Spleen (tissue), 11 donors: ENCODE data around the gene NSMCE4A. TPM values are rescaled to one million over a fixed set of nuclear protein-coding genes. Genes with fewer than 3 reads are reported as not detected.
"Not testable (repeated sequence)": the region's sequence is repeated elsewhere in the genome, so short reads cannot be mapped to it uniquely, and the experiment has no call there.

Source experiments
- DNase-seq: peaks from one replicate; pipeline ENCODE4 v3.0.0-alpha.2; 2020
- H3K27ac ChIP-seq, 8 donors: fragments of 200-600 bp; sonication (generic) in 7 of 8; 1 replicate in 4 of 8; 2 replicates in 4 of 8; pipeline versions ENCODE4 v1.5.0 to v1.8.0; 2016 to 2021; ENCODE audit warnings: inconsistent platforms in 4 of 8, mild to moderate bottlenecking in 4 of 8, moderate library complexity in 1 of 8
- H3K27me3 ChIP-seq, 7 donors: fragments of 200-600 bp; sonication (generic) in 6 of 7; replicated peaks in 1 of 7; 1 replicate in 4 of 7; 2 replicates in 3 of 7; pipeline versions ENCODE4 v1.5.0 to v1.8.0; 2016 to 2021; ENCODE audit warnings: inconsistent platforms in 3 of 7, mild to moderate bottlenecking in 1 of 7
- H3K36me3 ChIP-seq, 6 donors: fragments of 200-600 bp; sonication (generic) in 5 of 6; 1 replicate in 4 of 6; 2 replicates in 2 of 6; pipeline versions ENCODE4 v1.5.0 to v1.8.0; 2016 to 2021; ENCODE audit warnings: inconsistent platforms in 2 of 6
- H3K4me1 ChIP-seq, 6 donors: fragments of 200-600 bp; sonication (generic) in 5 of 6; 1 replicate in 3 of 6; 2 replicates in 3 of 6; pipeline versions ENCODE4 v1.5.0 to v1.8.0; 2016 to 2021; ENCODE audit warnings: inconsistent platforms in 3 of 6
- H3K4me3 ChIP-seq, 8 donors: fragments of 200-600 bp; sonication (generic) in 7 of 8; 1 replicate in 4 of 8; 2 replicates in 4 of 8; pipeline versions ENCODE4 v1.5.0 to v1.8.0; 2016 to 2021; ENCODE audit warnings: inconsistent platforms in 4 of 8, mild to moderate bottlenecking in 4 of 8, moderate library complexity in 2 of 8
- H3K9me3 ChIP-seq, 8 donors: fragments of 200-600 bp; sonication (generic) in 7 of 8; 1 replicate in 4 of 8; 2 replicates in 4 of 8; pipeline versions ENCODE4 v1.5.0 to v1.8.0; 2016 to 2021; ENCODE audit warnings: inconsistent platforms in 4 of 8
- CTCF ChIP-seq, 11 experiments: fragments of 200-600 bp in 7 of 11; fragments of 450-650 bp in 4 of 11; sonication (generic) in 4 of 11; IDR thresholded peaks in 8 of 11; conservative IDR thresholded peaks in 3 of 11; 1 replicate in 7 of 11; 2 replicates in 4 of 11; pipeline versions ENCODE4 v1.4.0 to v1.8.0; 2016 to 2021; ENCODE audit warnings: antibody characterized with exemption in 11 of 11, inconsistent platforms in 4 of 11, mild to moderate bottlenecking in 1 of 11
- POLR2A ChIP-seq, 3 donors: fragments of 450-650 bp; IDR thresholded peaks; one replicate each; pipeline ENCODE4 v1.5.1; 2017; ENCODE audit warnings: antibody characterized with exemption in 3 of 3, mild to moderate bottlenecking in 1 of 3
- POLR2AphosphoS5 ChIP-seq, 3 donors: sonication (generic); formaldehyde crosslinking; IDR thresholded peaks; one replicate each; pipeline ENCODE4 v1.5.1; 2017; ENCODE audit warnings: antibody characterized with exemption in 3 of 3
- WGBS, 5 donors: extraction: QIAGEN DNeasy Blood & Tissue Kit in 3 of 5; methylation state at CpG; one replicate each; pipeline versions ENCODE4 v1.1.5 to v1.1.7; 2013 to 2018; 5-methylcytosine and 5-hydroxymethylcytosine counted together
- intact Hi-C: fragments of 100-400 bp; cut with DNase I; formaldehyde crosslinking; loops from one replicate; pipeline ENCODE4 v1.15.0; 2023; ENCODE audit warnings: low total_unique reads
- polyA plus RNA-seq, 3 donors: library from polyadenylated mRNA; stranded (reverse); fragments of 200-250 nt; gene quantifications; one replicate each; pipeline ENCODE4 v1.2.1, GENCODE V29; 2013
- total RNA-seq, 7 donors: library from RNA; depleted of rRNA in 3 of 7; stranded (reverse); fragments of >200 nt in 3 of 7; fragmentation: NEBNext Ultra II Directional in 4 of 7; extraction: Animal tissue kit (Norgen Biotek cat#: 25700) in 4 of 7; gene quantifications; one replicate each; pipeline versions ENCODE4 v1.1.0 to v1.2.1, GENCODE V29; 2016 to 2021
- donor health status: healthy with polysubstance abuse.
- donor health status: DM: no; HTN: no; CAD: no; lungs with moderate emphysema.
- donor health status: DM: no; HTN: no; CAD: no.
- donor health status: Bipolar disorder and iron deficiency.
- donor health status: healthy.
- donor health status: DM: no; HTN: no; CAD: no.
- donor health status: DM: yes; HTN: yes; CAD: no.

Gene NSMCE4A
- total and polyA plus RNA-seq, 10 donors: 49.5 to 121 (median 70.9) TPM

GRCh38 chr10:122018491-122018890, 43.5 kb upstream of the NSMCE4A start:
- TF ChIP-seq POLR2AphosphoS5 (IDR thresholded peaks at IDR 0.05): no peak
- no peak for TF ChIP-seq CTCF (IDR thresholded peaks at IDR 0.05 in 8 of 11, conservative IDR thresholded peaks at IDR 0.05 in 3 of 11)
- no peak for TF ChIP-seq POLR2A (IDR thresholded peaks at IDR 0.05)
- intact Hi-C loops: no loop called here
- WGBS, 5 donors: 50 to 62% (median 60%) methylated on average over 7 of the region's 7 CpGs
- Histone ChIP-seq H3K27me3 (peaks cover 0 to 13% (median 0%) of the 10 kb centered on the region in 7 donors), H3K4me1 (no peaks in the 10 kb centered on the region), H3K9me3 (no peaks in the 10 kb centered on the region), H3K4me3 (no peak overlapping the region), H3K27ac (no peak overlapping the region), H3K36me3 (no peaks in the 10 kb centered on the region)
- no peak for DNase-seq

GRCh38 chr10:122017926-122018325, 42.9 kb upstream of the NSMCE4A start:
- H3K27ac ChIP-seq, H3K4me1 ChIP-seq, intact Hi-C loops, H3K36me3 ChIP-seq, H3K4me3 ChIP-seq, H3K9me3 ChIP-seq, DNase-seq: not testable (repeated sequence)
- peaks cover 0 to 14% (median 0%) of the 10 kb centered on the region in 7 donors for H3K27me3 ChIP-seq
- 61 to 70% (median 63%) methylated on average over 4 of the region's 4 CpGs for WGBS, 5 donors

GRCh38 chr10:122014652-122015248, 39.7 kb upstream of the NSMCE4A start:
- Histone ChIP-seq H3K27ac (no peak overlapping the region), H3K36me3 (no peaks in the 10 kb centered on the region), H3K9me3 (no peaks in the 10 kb centered on the region), H3K27me3 (peaks cover 0 to 22% (median 0%) of the 10 kb centered on the region in 7 donors), H3K4me1 (no peaks in the 10 kb centered on the region), H3K4me3 (no peak overlapping the region)
- DNase-seq: no peak
- WGBS, 5 donors: 63 to 91% (median 73%) methylated on average over 3 of the region's 3 CpGs
- intact Hi-C loops: no loop called here
- no peak for TF ChIP-seq POLR2AphosphoS5 (IDR thresholded peaks at IDR 0.05)

- WGBS, 5 donors: 72 to 77% (median 76%) methylated on average over 7 to 8 of the region's 8 CpGs
Observed at GRCh38 chr10:122013311-122013780, 38.3 kb upstream of the NSMCE4A start.

More at GRCh38 chr10:122013311-122013780, 38.3 kb upstream of the NSMCE4A start:
- Histone ChIP-seq H3K4me1 (no peaks in the 10 kb centered on the region), H3K36me3 (no peaks in the 10 kb centered on the region), H3K4me3 (no peak overlapping the region), H3K27ac (no peak overlapping the region), H3K27me3 (peaks cover 0 to 10% (median 0%) of the 10 kb centered on the region in 7 donors), H3K9me3 (no peaks in the 10 kb centered on the region)
- no peak for DNase-seq
- intact Hi-C loops: no loop called here
- TF ChIP-seq POLR2AphosphoS5 (IDR thresholded peaks at IDR 0.05) (no peak), CTCF (IDR thresholded peaks at IDR 0.05 in 8 of 11, conservative IDR thresholded peaks at IDR 0.05 in 3 of 11) (no peak), POLR2A (IDR thresholded peaks at IDR 0.05) (no peak)
